ENCODE results near the gene ARVCF. TPM values are rescaled to one million over a fixed set of nuclear protein-coding genes. Genes with fewer than 3 reads are reported as not detected.

The ARVCF gene
- total and polyA plus RNA-seq, 9 of the 15 experiments (the other 6 are each of a cell fraction or from before 2014, with no cell fraction given) = 0.03 to 97.4 (median 15.6) TPM

- 0 out of 2 replicates have a peak, but pooled peaks have one; percentile 14 for TF ChIP-seq ZNF277 (CRISPR knock-in tag; IDR thresholded peaks at IDR 0.05; ENCODE audit: borderline replicate concordance)
- peak; percentile 12 for TF ChIP-seq HMGN3 (IDR thresholded peaks at IDR 0.05; ENCODE audit: borderline replicate concordance, extremely low read depth, insufficient read length, low read depth, low read length)
- TF ChIP-seq ZNF184 (CRISPR knock-in tag; IDR thresholded peaks at IDR 0.05) = peak; percentile 31; the same call in 1 of the 2 replicates
- no peak for TF ChIP-seq HMG20B (CRISPR knock-in tag; IDR thresholded peaks at IDR 0.05)
- TF ChIP-seq ZNF57 (CRISPR knock-in tag; IDR thresholded peaks at IDR 0.05) = no peak
- TF ChIP-seq ID3 (CRISPR knock-in tag; IDR thresholded peaks at IDR 0.05) = no peak
- TF ChIP-seq ID3 (tag; IDR thresholded peaks at IDR 0.05) = peak; percentile 23; the same call in 1 of the 2 replicates
- TF ChIP-seq HMGXB4 (CRISPR knock-in tag; IDR thresholded peaks at IDR 0.05) = peak; percentile 63; the same call in 1 of the 2 replicates
- TF ChIP-seq CBX8 (IDR thresholded peaks at IDR 0.05; ENCODE audit: borderline replicate concordance, extremely low read depth, low read depth, low read length, poor library complexity, severe bottlenecking) = no peak
- TF ChIP-seq CHD7 (IDR thresholded peaks at IDR 0.05; ENCODE audit: low read depth, low read length) = peak; percentile 2
- TF ChIP-seq L3MBTL2 (IDR thresholded peaks at IDR 0.05) = no peak
Observed at GRCh38 chr22:20032407-20032991, 15.9 kb upstream of the ARVCF start (continued).

Measured in K562 (cell line).